ENCODE measurements around the gene ATXN10.

The ATXN10 gene

DNA sequence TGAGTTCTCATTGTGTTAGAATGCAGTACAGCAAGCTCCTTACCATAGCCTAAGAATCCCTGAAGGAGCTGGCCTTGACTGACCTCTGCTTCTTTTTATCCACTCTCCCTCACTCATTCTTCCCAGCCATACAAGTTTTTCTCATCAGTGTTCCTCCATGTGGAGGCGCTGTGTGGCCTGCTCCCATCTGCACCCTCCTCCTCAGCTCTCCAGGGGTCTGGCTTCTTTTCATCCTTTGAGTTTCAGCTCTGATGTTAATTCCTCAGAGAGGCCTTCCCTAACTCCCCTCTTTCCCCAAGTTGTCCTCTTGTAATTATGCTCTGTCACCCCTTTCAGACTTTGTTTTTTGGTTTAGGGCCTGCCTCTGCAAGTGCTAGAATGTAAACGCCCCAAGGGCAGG lies 160.5 kb downstream of the ATXN10 start:
- no peak for DNase-seq

DNA sequence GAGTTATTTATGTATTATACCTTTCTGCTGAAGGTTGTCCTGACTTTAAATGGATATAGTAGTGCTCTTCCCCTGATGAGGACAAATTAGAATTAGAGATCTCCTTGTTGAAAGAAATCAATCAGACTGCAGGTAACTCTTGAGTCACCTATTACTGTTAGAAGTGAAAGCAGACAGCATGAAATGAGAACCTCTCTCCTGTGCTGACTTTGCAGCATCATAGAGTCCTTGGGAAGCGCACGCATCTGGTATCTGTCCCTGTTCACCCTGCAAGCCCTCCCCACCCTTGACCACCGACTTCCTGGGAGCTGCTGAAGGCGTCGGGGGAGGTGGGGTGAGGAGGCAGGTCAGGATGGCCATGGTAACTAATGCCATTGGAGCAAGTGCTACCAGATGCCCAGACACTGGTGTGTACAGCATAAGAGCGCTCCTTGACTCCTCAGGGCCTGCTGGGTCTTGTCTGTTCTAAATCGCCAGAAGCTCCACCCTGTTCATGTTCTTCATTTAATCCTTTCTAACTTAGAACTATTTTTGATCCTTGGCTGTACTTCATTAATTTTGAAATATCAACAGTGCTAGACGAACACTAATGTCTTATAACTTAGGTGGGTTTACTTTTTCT lies 161.4 kb downstream of the ATXN10 start:
- DNase-seq, result no peak

DNA sequence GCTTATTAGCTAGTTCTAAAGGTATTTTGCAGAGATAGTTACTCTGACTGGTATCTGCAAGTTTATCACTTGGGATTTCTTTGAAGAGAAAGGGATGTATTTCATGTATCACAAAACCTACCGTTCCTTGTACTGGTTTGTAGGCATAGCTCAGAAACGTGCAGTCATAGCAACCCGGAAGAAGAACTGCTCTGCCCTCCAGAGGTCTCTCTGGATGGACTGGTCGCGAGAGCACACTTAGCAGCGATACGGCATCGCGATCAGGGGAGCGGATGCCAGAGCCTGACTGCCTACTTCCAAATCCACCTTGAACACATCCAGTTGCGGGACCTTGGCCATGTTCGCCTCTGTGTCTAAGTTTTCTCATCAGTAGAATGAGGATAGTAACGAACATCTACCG lies 162.0 kb downstream of the ATXN10 start:
- no peak for DNase-seq

- DNase-seq, result no peak
Observed at GRCh38 chr22:45834241-45834640, 162.6 kb downstream of the ATXN10 start.

DNA sequence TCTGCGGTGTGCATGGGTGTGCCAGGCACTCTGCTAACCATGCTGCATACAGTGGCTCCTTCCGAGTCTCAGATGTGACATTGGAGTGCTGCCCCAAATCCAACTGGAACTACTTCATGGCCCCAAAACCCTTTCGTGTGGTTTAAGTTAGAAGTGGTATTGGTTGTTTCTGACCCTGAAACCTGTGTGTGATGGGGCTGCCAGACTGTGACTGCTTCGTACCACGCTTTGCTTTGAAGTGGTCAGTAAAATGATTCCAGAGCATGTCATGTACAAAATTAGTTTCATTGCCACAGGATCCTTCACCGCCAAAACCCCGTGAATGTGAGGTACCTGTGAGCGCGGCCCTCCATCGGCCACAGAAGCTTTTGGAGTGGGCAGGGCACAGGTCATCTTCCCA lies 163.2 kb downstream of the ATXN10 start:
- no peak for DNase-seq

- no peak for DNase-seq
Observed at GRCh38 chr22:45836418-45837169, 165.0 kb downstream of the ATXN10 start.

- no peak for DNase-seq
Observed at GRCh38 chr22:45837508-45837907, 165.9 kb downstream of the ATXN10 start.

GRCh38 chr22:45838305-45838887 lies 166.8 kb downstream of the ATXN10 start:
- no peak for DNase-seq

DNA sequence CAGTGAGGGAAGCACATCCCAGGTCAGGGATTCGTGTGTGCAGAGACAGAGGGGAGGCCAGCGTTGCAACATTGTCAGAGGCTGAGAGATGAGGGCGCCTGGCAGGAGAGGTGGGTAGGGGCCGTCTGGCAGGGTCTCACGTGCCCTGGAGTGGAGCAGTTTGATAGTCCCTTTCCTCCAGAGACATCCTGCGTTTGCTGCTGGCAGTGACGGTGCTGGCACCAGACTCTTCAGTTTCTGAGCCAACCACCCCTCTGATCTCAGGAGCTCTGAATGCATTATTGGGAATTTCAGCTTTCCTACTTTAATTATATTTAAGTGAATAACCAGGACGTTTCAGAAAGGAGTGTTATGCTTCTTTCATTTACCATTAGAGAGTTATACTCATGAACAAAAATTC lies 168.8 kb downstream of the ATXN10 start:
- DNase-seq, result no peak

- DNase-seq, result no peak
Observed at GRCh38 chr22:45842291-45842991, 170.8 kb downstream of the ATXN10 start.

- DNase-seq, result no peak
Observed at GRCh38 chr22:45843031-45843430, 171.4 kb downstream of the ATXN10 start.

GRCh38 chr22:45843986-45844385 lies 172.4 kb downstream of the ATXN10 start:
- DNase-seq, result no peak

GRCh38 chr22:45845076-45845487 lies 173.4 kb downstream of the ATXN10 start:
- DNase-seq, result peak in 1 of 2 experiments; percentile 15

GRCh38 chr22:45846952-45847351 lies 175.3 kb downstream of the ATXN10 start:
- no peak for DNase-seq

DNA sequence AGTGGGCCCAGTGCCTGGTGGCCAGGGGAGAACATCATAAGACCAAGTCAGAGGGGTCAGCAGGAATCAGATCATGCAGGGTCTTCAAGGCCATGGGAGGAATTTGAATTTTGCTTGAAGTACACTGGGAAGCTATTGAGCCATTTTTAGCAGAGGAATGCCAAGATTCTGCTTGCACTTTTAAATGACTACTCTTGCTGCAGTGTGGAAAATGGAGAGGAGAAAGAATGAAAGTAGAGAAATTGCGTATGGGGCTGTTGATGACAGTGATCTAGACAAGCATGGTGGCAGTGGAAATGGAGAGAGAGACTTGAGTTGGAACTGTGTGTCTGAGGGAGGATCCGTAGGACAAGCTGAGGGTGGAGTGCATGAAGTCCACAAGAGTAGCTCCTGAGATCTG lies 177.3 kb downstream of the ATXN10 start:
- no peak for DNase-seq

GRCh38 chr22:45852826-45853225 lies 181.2 kb downstream of the ATXN10 start:
- DNase-seq, result no peak

GRCh38 chr22:45855961-45856360 lies 184.3 kb downstream of the ATXN10 start:
- DNase-seq, result no peak

DNA sequence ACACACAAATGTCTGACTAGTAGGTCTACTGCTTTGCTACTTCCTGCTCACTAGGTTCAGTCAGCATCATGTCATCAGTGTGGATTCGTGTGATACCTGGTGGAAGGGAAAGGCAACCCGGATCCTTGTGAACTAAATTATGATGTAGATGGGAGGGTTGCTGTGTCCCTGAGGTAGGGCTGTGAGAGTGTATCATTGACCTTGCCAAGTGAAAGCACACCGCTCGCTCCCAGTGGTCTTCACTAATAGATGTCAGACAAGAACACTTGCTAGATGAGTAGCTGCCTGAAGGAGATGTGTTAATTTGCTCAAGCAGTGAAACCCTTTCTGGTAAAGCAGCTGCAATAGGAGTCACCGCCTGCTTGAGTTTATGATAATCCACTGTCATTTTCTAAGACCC lies 185.9 kb downstream of the ATXN10 start:
- DNase-seq, result no peak

GRCh38 chr22:45859231-45860161 lies 187.9 kb downstream of the ATXN10 start:
- no peak for DNase-seq

- DNase-seq, result no peak
Observed at GRCh38 chr22:45860201-45860600, 188.6 kb downstream of the ATXN10 start.

DNA sequence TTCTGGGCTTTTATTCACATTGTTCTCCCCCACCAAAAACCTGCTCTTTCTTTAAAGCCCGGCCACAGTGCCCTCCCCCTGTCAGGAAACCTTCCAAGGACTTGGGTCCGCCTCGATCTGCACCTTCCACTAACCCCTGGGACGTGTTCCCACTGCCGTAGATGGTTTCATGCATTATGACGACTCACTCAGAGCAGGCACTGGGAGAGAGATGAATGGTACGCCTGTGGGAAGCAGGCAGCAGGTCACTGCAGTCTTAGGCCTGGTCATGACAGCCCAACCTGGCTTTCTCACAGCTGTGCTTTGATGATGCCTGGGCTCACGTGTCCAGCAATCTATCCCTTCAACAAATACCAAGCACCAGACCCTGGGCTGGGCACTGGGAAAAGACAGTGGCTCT lies 189.6 kb downstream of the ATXN10 start:
- no peak for DNase-seq

DNA sequence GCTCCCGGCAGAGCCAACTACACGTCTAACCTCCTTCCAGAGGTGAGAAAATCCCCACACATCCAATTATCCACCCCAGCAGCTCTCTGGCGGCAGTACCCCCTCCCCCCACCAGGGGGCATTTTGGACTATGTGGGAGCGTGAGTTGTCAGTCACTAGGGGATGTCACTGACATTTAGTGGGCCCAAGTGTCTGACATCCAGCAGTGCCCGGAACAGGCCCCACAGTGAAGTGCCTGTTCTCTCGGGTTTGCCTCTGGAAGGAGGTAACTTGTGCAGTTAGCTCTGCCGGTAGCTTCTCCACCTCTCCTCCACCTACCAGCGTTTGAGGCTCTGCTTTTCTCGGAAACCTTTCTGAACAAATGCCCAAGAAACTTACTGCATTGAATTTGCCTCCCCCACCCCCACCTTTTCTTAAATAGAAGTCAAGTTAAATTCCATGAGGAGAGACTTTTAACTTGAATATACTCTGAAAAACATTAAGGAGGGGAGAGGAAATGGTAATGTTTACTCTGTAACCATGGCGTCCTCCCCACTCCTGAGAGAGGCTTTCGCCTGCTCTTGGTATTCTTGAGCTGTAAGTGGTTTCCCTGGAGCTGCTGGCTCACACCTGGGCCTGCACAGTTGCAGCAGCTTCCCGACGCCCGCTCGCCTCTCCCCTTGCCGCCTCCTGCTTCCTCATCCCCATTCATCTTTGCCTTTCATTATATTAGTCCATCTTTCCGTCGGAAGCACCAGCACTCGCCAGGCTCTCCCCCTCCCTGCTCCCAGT lies 192.5 kb downstream of the ATXN10 start:
- peak; percentile 32 to 50 for DNase-seq

All from NCI-H2081 (cell line).